ENCODE measurements around the gene KPTN.

The KPTN gene

DNA sequence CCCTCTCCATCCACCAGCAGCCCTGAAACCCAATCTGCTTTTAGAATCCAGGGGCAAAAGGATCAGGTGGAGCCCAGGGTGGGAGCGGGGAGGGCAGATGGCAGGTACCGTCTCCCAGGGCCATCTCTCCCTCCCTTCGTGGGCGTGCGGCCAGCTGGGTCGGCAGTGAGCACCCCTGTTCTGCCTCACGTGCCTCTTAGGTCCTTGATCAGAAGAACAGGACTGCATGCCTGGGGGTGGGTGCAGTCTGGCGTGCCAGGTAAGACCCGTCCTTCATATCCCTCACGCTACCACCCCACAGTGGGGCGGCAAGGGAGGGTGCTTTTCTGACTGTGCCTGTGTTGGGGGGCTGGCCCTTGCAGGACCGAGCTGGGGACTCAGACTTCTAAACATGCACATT, 14.3 kb downstream of the KPTN start:
- Histone ChIP-seq H2AFZ (ENCODE audit: low read length) (no peak overlapping the region), H3K27me3 (replicated peaks; ENCODE audit: insufficient read depth, low read length) (peaks cover 86% of the 10 kb centered on the region), H3K27ac (ENCODE audit: low read length) (no peak overlapping the region), H3K79me2 (ENCODE audit: low read length) (no peaks in the 10 kb centered on the region), H3K9ac (ENCODE audit: low read length) (no peak overlapping the region), H4K20me1 (ENCODE audit: insufficient read depth, low read length) (no peaks in the 10 kb centered on the region), H3K9me3 (replicated peaks; ENCODE audit: insufficient read depth, low read length) (no peaks in the 10 kb centered on the region), H3K4me2 (ENCODE audit: low read depth, low read length) (no peak overlapping the region), H3K9me2 (replicated peaks; ENCODE audit: insufficient read depth, low read length) (no peaks in the 10 kb centered on the region), H3K4me3 (ENCODE audit: low read length) (no peak overlapping the region), H3K4me1 (ENCODE audit: low read length) (no peaks in the 10 kb centered on the region), H3K36me3 (replicated peaks; ENCODE audit: insufficient read depth, low read length) (no peaks in the 10 kb centered on the region), H3F3A (ENCODE audit: insufficient read depth, low read length) (no peaks in the 10 kb centered on the region)
- TF ChIP-seq, protein P1, sequence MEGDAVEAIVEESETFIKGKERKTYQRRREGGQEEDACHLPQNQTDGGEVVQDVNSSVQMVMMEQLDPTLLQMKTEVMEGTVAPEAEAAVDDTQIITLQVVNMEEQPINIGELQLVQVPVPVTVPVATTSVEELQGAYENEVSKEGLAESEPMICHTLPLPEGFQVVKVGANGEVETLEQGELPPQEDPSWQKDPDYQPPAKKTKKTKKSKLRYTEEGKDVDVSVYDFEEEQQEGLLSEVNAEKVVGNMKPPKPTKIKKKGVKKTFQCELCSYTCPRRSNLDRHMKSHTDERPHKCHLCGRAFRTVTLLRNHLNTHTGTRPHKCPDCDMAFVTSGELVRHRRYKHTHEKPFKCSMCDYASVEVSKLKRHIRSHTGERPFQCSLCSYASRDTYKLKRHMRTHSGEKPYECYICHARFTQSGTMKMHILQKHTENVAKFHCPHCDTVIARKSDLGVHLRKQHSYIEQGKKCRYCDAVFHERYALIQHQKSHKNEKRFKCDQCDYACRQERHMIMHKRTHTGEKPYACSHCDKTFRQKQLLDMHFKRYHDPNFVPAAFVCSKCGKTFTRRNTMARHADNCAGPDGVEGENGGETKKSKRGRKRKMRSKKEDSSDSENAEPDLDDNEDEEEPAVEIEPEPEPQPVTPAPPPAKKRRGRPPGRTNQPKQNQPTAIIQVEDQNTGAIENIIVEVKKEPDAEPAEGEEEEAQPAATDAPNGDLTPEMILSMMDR (IDR thresholded peaks at IDR 0.05; ENCODE audit: low read length), result no peak
- TF ChIP-seq EZH2phosphoT487 (IDR thresholded peaks at IDR 0.05; ENCODE audit: low read length) (no peak), EZH2 (optimal IDR thresholded peaks at IDR 0.05; ENCODE audit: low read depth, low read length) (no peak)
- DNase-seq, result no peak

DNA sequence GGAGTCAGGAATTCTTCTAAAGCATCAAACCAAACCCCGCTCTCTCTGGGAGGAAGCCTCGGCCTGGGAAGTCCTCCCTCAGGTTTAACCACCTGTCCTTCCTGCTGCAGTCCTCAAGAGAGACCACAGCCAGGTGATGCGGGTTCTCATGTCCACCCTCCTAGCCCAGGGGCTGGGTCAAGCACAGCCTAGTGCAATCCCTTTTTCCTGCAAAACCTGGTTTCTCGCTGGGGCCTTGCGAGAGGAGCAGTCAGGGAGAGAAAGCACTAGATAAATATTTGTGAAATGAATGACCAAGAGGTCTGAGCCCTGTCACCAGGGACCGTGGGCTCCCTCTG, 14.7 kb downstream of the KPTN start:
- no peaks in the 10 kb centered on the region for H4K20me1 ChIP-seq (ENCODE audit: insufficient read depth, low read length)
- H3K27me3 ChIP-seq (replicated peaks; ENCODE audit: insufficient read depth, low read length), result peaks cover 89% of the 10 kb centered on the region
- no peak for DNase-seq

DNA sequence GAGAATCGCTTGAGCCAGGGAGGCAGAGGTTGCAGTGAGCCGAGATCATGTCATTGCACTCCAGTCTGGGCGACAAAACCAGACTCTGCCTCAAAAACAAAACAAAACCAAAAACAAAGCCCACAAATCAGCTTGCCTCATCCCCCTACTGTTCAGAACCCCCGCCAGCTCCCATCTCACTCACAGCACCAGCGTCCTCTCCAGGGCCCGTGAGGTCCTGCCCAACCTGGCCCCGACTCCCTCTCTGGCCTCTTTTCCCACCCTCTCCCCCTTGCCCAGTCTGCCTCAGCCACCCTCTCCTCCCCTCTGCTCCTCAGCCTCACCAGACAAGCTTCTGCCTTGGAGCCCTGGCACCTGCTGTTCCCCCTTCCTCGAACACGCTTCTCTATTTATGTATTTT, 16.1 kb downstream of the KPTN start:
- H3K27ac ChIP-seq (ENCODE audit: low read length), result no peak overlapping the region
- no peaks in the 10 kb centered on the region for H4K20me1 ChIP-seq (ENCODE audit: insufficient read depth, low read length)
- no peaks in the 10 kb centered on the region for H3K36me3 ChIP-seq (replicated peaks; ENCODE audit: insufficient read depth, low read length)
- no peak for TF ChIP-seq EZH2phosphoT487 (IDR thresholded peaks at IDR 0.05; ENCODE audit: low read length)
- TF ChIP-seq EZH2 (optimal IDR thresholded peaks at IDR 0.05; ENCODE audit: low read depth, low read length), result no peak
- TF ChIP-seq, protein P1 (IDR thresholded peaks at IDR 0.05; ENCODE audit: low read length), result no peak
- no peaks in the 10 kb centered on the region for H3K79me2 ChIP-seq (ENCODE audit: low read length)
- H3K4me2 ChIP-seq (ENCODE audit: low read depth, low read length), result no peak overlapping the region
- H3K9ac ChIP-seq (ENCODE audit: low read length), result no peak overlapping the region
- no peak overlapping the region for H3K4me3 ChIP-seq (ENCODE audit: low read length)
- no peaks in the 10 kb centered on the region for H3K9me2 ChIP-seq (replicated peaks; ENCODE audit: insufficient read depth, low read length)
- H3F3A ChIP-seq (ENCODE audit: insufficient read depth, low read length), result no peaks in the 10 kb centered on the region
- H3K4me1 ChIP-seq (ENCODE audit: low read length), result no peaks in the 10 kb centered on the region
- no peak for DNase-seq
- H2AFZ ChIP-seq (ENCODE audit: low read length), result no peak overlapping the region
- peaks cover 94% of the 10 kb centered on the region for H3K27me3 ChIP-seq (replicated peaks; ENCODE audit: insufficient read depth, low read length)
- no peaks in the 10 kb centered on the region for H3K9me3 ChIP-seq (replicated peaks; ENCODE audit: insufficient read depth, low read length)

More for the DNA sequence above, 14.7 kb downstream of the KPTN start:
- Histone ChIP-seq H3K4me2 (ENCODE audit: low read depth, low read length) (no peak overlapping the region), H2AFZ (ENCODE audit: low read length) (no peak overlapping the region), H3K4me1 (ENCODE audit: low read length) (no peaks in the 10 kb centered on the region), H3K4me3 (ENCODE audit: low read length) (no peak overlapping the region), H3K36me3 (replicated peaks; ENCODE audit: insufficient read depth, low read length) (no peaks in the 10 kb centered on the region), H3F3A (ENCODE audit: insufficient read depth, low read length) (no peaks in the 10 kb centered on the region), H3K9me3 (replicated peaks; ENCODE audit: insufficient read depth, low read length) (no peaks in the 10 kb centered on the region), H3K27ac (ENCODE audit: low read length) (no peak overlapping the region), H3K9me2 (replicated peaks; ENCODE audit: insufficient read depth, low read length) (no peaks in the 10 kb centered on the region), H3K9ac (ENCODE audit: low read length) (no peak overlapping the region), H3K79me2 (ENCODE audit: low read length) (no peaks in the 10 kb centered on the region)
- TF ChIP-seq, protein P1 (IDR thresholded peaks at IDR 0.05; ENCODE audit: low read length), result no peak
- no peak for TF ChIP-seq EZH2phosphoT487 (IDR thresholded peaks at IDR 0.05; ENCODE audit: low read length)
- no peak for TF ChIP-seq EZH2 (optimal IDR thresholded peaks at IDR 0.05; ENCODE audit: low read depth, low read length)

Measured in MM.1S (cell line).